G401.6 (cell line): ENCODE results near the gene ASIC4.

Experiments used
- FAIRE-seq: peaks from 2 replicates; lab custom pipeline; 2012; peaks lifted over from hg19 to GRCh38; lab: Jason Lieb, UNC

The ASIC4 gene

DNA sequence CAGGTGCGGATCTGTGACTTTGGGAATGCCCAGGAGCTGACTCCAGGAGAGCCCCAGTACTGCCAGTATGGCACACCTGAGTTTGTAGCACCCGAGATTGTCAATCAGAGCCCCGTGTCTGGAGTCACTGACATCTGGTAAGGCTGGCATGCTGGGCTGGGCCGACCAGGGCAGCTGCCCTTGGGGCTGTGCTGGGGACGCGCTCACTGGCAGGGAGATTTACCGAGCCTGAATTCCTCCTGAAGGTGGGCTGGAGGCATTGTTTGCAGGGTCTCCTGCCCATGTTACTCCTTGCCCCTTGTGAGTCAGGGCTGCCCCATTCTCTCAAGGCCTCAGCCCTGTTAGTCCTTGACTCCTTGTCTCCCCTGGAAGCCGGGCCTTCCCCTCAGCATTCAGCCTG lies 34.3 kb upstream of the ASIC4 start:
- FAIRE-seq, result no peak

GRCh38 chr2:219482674-219483405 lies 31.4 kb upstream of the ASIC4 start:
- no peak for FAIRE-seq

DNA sequence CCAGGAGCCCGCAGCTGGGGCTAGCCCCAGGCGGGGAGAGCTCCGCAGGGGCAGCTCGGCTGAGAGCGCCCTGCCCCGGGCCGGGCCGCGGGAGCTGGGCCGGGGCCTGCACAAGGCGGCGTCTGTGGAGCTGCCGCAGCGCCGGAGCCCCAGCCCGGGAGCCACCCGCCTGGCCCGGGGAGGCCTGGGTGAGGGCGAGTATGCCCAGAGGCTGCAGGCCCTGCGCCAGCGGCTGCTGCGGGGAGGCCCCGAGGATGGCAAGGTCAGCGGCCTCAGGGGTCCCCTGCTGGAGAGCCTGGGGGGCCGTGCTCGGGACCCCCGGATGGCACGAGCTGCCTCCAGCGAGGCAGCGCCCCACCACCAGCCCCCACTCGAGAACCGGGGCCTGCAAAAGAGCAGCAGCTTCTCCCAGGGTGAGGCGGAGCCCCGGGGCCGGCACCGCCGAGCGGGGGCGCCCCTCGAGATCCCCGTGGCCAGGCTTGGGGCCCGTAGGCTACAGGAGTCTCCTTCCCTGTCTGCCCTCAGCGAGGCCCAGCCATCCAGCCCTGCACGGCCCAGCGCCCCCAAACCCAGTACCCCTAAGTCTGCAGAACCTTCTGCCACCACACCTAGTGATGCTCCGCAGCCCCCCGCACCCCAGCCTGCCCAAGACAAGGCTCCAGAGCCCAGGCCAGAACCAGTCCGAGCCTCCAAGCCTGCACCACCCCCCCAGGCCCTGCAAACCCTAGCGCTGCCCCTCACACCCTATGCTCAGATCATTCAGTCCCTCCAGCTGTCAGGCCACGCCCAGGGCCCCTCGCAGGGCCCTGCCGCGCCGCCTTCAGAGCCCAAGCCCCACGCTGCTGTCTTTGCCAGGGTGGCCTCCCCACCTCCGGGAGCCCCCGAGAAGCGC lies 30.6 kb upstream of the ASIC4 start:
- FAIRE-seq, result no peak

DNA sequence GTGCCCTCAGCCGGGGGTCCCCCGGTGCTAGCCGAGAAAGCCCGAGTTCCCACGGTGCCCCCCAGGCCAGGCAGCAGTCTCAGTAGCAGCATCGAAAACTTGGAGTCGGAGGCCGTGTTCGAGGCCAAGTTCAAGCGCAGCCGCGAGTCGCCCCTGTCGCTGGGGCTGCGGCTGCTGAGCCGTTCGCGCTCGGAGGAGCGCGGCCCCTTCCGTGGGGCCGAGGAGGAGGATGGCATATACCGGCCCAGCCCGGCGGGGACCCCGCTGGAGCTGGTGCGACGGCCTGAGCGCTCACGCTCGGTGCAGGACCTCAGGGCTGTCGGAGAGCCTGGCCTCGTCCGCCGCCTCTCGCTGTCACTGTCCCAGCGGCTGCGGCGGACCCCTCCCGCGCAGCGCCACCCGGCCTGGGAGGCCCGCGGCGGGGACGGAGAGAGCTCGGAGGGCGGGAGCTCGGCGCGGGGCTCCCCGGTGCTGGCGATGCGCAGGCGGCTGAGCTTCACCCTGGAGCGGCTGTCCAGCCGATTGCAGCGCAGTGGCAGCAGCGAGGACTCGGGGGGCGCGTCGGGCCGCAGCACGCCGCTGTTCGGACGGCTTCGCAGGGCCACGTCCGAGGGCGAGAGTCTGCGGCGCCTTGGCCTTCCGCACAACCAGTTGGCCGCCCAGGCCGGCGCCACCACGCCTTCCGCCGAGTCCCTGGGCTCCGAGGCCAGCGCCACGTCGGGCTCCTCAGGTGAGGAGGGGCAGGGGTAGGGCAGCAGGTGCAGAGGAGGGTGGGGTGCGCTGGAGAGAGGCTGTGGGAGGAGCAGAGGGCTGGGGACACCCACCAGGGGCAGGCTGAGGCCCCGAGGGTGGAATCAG lies 29.7 kb upstream of the ASIC4 start:
- FAIRE-seq, result no peak

GRCh38 chr2:219485201-219485580 lies 29.1 kb upstream of the ASIC4 start:
- FAIRE-seq, result no peak

GRCh38 chr2:219486380-219486959 lies 27.8 kb upstream of the ASIC4 start:
- no peak for FAIRE-seq

GRCh38 chr2:219488149-219488843 lies 26.0 kb upstream of the ASIC4 start:
- FAIRE-seq, result no peak

GRCh38 chr2:219488844-219489194 lies 25.5 kb upstream of the ASIC4 start:
- no peak for FAIRE-seq

DNA sequence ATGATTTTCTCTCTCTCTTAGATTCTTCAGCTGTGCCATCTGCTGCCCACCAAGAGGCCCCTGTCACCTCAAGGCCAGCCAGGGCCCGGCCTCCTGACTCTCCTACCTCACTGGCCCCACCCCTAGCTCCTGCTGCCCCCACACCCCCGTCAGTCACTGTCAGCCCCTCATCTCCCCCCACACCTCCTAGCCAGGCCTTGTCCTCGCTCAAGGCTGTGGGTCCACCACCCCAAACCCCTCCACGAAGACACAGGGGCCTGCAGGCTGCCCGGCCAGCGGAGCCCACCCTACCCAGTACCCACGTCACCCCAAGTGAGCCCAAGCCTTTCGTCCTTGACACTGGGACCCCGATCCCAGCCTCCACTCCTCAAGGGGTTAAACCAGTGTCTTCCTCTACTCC lies 25.0 kb upstream of the ASIC4 start:
- no peak for FAIRE-seq

DNA sequence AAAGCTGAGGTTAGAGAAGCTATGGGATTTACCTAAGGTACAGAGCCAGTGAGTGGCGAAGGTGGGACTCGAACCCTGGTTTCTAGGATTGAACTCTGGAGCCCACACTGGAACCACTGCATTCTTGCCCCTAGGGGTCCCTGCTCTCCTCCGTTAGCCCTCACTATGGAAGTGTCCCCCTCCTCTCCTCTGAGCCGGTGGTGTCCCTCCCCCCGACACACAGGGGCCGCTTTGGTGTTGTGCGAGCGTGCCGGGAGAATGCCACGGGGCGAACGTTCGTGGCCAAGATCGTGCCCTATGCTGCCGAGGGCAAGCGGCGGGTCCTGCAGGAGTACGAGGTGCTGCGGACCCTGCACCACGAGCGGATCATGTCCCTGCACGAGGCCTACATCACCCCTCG lies 24.1 kb upstream of the ASIC4 start:
- no peak for FAIRE-seq

- no peak for FAIRE-seq
These were observed 23.6 kb upstream of the ASIC4 start for GRCh38 chr2:219490600-219491130.

GRCh38 chr2:219491278-219491963 lies 22.9 kb upstream of the ASIC4 start:
- FAIRE-seq, result no peak

- FAIRE-seq, result no peak
These were observed 21.7 kb upstream of the ASIC4 start for GRCh38 chr2:219492575-219492974.

GRCh38 chr2:219493086-219493485 lies 21.2 kb upstream of the ASIC4 start:
- no peak for FAIRE-seq

DNA sequence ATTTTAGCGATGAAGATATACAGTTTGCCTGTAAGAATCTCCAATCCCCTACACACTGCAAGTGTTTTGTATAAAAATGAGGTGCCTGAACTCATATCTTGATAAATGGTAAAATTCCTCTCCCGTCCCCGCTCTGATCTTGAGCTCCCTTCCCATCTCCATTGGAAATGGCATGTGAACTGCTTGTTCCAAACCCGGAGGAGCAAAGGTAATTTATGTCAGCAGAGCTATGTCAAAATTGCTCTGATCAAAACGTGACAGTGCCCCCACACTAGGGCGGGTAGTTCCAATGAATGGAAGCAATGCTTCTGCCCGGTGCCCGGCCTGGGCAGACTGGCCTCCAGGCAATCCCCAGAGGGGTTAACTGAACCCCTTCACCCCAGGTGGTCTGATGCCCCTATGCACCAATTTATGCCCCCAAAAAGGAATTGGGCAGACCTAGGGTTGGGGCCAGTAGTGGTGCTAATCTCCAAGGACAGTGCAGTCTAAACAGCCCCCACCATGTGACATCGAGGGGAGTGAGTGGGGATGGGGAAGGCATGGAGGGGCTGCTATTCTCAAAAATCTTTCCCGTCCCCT lies 19.2 kb upstream of the ASIC4 start:
- FAIRE-seq, result no peak

DNA sequence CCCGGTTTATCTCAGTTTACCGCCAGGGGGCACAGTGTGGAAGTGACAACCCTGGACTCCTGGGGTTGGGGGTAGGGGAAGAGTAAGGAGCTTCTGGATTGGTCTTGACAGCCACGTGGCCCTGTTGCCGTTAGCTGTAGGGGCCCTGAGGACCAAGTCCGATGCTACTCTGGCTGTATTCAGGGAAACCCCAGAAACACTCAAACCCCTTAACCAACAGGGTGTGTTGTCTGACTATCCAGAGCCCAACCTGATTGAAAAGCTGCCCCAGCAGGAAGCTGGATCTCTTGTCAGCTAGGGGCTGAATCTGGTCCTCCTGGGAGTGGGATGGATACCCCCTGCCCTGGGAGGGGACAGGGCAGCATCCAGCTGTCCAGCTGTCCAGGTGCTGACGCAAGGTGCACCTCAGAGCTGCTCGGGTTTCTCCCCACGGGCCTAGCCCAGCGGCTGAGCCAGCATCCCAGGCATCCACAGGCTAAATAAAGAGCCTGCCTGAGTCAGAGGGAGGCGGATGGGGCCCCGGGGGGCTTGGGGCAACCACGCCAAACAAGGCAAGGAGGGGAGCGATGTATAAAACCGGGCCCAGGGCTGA lies 18.7 kb upstream of the ASIC4 start:
- FAIRE-seq, result peak; percentile 91

DNA sequence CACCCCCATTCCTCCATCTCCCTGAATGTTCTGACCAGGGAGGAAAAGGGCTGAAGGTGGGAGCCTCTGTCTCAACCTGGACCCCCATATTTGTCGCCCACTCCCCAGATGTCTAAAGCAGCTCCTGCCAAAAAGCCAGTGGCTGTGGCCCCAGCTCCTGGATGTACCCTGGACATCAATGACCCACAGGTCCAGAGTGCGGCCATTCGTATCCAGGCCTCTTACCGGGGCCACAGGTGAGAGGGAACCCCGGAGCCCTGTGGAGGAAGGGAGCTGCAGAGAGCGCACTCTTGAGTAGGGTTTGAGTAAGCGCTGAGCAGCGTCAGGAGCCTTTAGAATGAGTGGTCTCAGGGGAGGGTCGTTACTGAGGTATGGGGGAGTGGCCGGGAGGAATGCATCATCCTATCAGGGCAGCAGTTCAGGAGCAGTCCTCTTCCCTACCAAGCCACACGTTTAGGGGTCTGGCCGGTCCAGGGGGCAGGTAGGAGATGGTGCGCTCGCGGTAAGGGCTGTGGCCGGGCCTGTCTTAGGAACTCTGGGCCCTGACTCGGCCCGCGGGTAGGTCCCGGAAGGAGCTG lies 17.9 kb upstream of the ASIC4 start:
- no peak for FAIRE-seq

DNA sequence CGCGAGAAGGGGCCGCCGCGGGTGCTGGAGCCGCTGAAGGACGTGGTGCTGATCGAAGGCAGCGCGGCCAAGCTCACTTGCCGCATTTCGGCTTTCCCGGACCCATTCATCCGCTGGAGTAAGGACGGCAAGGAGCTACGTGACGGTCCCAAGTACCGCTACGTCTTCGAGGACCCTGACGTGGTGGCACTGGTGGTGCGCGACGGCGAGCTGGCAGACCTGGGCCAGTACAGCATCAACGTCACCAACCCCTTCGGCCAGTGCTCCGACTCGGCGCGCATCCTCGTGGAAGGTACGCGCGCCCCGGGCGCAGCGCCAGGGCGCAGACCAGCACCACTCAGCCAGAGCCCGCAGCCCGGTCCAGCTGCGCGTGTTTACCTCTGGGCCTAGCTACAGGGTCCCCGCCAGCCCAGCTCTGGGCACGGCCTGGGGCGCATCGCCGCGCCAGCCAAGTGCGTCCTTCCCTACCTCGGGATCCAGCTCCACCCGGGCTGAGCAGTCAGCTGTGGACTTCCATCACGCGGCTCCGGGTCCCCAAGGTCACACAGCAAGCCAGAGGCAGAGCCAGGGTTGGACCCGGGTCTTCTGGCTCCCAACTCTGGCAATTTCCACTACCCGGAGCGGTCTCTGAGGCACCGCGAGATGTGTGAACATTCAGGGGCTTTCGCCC lies 17.3 kb upstream of the ASIC4 start:
- no peak for FAIRE-seq
